ENCODE data around the gene LCN10.

LCN10 gene

GRCh38 chr9:136689108-136689460, 53.7 kb downstream of the LCN10 start:
- H4K20me1 ChIP-seq, result peaks cover 19 to 31% (median 26%) of the 10 kb centered on the region in 11 experiments; a peak in 21 of 22 replicates
- no peak overlapping the region for H3K27ac ChIP-seq
- peaks cover 63 to 83% (median 76%) of the 10 kb centered on the region in 10 experiments for H3K4me1 ChIP-seq
- no peak for TF ChIP-seq Cebpa-rat (IDR thresholded peaks at IDR 0.05)
- H3K9ac ChIP-seq, result no peak overlapping the region
- no peak overlapping the region for H3K4me3 ChIP-seq
- no peaks in the 10 kb centered on the region for H3K9me3 ChIP-seq (replicated peaks in 1 of 11)
- peaks cover 0 to 7% (median 0%) of the 10 kb centered on the region in 11 experiments; a peak in 1 of 22 replicates for H3K27me3 ChIP-seq
- peak overlapping the region; percentile 3 to 99 (median 94); a peak in 13 of 22 replicates for H3K4me2 ChIP-seq
- peaks cover 0 to 20% (median 0%) of the 10 kb centered on the region in 11 experiments; a peak in 10 of 22 replicates for H3K36me3 ChIP-seq

DNA sequence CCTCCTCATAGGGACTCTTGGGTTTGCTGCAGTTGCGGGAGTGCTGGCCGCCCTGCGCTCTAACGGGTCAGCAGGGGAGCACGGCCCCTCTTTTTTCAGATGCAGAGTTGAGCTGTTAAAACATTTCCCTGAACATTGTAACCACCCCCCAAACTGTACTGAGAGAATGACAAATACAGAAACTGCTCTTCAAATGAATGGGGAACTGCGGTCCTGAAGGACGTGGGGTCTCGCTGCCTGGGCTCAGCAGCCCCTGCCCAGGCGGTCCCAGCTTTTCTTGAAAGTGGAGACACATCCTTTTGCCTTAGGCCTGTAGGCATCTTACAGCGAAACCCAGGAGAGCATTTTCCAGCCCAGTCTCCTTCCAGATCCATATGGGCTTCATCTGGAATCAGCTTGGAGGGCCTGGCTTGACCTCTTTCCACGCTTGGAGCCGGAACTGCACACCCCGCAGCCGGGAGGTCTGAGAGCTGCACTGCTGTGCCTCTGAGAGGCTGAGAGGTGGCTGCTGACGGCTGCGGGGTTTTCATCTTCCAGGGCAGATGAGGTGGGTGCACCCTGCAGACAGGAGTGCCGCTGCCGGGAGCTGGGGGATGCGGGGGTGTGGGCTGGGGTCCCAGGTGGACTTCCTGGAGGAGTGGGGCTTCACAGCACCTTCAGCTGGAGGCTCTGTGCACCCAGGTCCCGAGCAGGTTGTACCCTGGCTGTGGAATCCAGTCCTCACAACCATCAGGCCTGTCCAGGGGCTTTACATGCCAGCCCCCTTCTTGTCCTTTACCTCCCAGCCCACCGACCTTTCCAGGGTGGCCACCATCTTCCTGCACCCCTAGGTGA, 54.2 kb downstream of the LCN10 start:
- no peak for TF ChIP-seq Cebpa-rat (IDR thresholded peaks at IDR 0.05)
- H3K9ac ChIP-seq, result peak overlapping the region in 10 of 11 experiments; percentile 49 to 92 (median 62); a peak in 13 of 22 replicates
- H3K27ac ChIP-seq, result peak overlapping the region in 10 of 11 experiments; percentile 7 to 78 (median 66); a peak in 17 of 22 replicates
- peak overlapping the region; percentile 85 to 99 (median 94) for H3K4me2 ChIP-seq
- H3K27me3 ChIP-seq, result peaks cover 0 to 7% (median 0%) of the 10 kb centered on the region in 11 experiments; a peak in 1 of 22 replicates
- no peaks in the 10 kb centered on the region for H3K9me3 ChIP-seq (replicated peaks in 1 of 11)
- peak overlapping the region in 7 of 10 experiments; percentile 31 to 97 (median 57); a peak in 13 of 20 replicates for H3K4me3 ChIP-seq
- H4K20me1 ChIP-seq, result peaks cover 25 to 37% (median 32%) of the 10 kb centered on the region in 11 experiments
- peaks cover 63 to 84% (median 77%) of the 10 kb centered on the region in 10 experiments for H3K4me1 ChIP-seq
- peaks cover 0 to 26% (median 0%) of the 10 kb centered on the region in 11 experiments; a peak in 11 of 22 replicates for H3K36me3 ChIP-seq

All from BLaER1 treated with 17β-estradiol and CSF1 and Interleukin-3, amounts not matched to agents 10 nM and 100 nM (cell line).